ENCODE results near the gene MME.

DNA sequence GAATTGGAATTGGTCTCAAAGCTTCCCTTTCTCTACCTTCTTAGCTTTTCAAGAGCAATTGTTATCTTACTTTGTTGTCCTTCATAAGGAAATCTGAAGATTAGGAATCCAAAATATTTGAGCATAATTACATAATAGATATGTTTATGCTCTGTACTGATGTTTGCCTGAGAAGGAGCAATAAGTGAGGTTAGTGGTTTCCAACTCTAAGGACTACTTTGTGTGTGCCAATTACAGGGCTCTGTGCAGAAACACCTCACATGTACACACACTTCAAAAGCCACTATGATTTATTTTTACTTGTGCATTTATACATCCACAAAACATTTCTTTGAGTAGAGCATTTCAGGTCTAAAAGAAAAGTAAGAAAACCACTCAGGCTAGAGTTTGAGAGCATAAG is 49.9 kb downstream of the MME start:
- TF ChIP-seq, protein P1, sequence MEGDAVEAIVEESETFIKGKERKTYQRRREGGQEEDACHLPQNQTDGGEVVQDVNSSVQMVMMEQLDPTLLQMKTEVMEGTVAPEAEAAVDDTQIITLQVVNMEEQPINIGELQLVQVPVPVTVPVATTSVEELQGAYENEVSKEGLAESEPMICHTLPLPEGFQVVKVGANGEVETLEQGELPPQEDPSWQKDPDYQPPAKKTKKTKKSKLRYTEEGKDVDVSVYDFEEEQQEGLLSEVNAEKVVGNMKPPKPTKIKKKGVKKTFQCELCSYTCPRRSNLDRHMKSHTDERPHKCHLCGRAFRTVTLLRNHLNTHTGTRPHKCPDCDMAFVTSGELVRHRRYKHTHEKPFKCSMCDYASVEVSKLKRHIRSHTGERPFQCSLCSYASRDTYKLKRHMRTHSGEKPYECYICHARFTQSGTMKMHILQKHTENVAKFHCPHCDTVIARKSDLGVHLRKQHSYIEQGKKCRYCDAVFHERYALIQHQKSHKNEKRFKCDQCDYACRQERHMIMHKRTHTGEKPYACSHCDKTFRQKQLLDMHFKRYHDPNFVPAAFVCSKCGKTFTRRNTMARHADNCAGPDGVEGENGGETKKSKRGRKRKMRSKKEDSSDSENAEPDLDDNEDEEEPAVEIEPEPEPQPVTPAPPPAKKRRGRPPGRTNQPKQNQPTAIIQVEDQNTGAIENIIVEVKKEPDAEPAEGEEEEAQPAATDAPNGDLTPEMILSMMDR (conservative IDR thresholded peaks at IDR 0.05; ENCODE audit: low read length) = no peak
- no peak for TF ChIP-seq EZH2phosphoT487 (IDR thresholded peaks at IDR 0.05; ENCODE audit: borderline replicate concordance, low read depth, low read length)
